ENCODE data around the gene MATN1. TPM values are rescaled to one million over a fixed set of nuclear protein-coding genes. Genes with fewer than 3 reads are reported as not detected.
"Not testable (repeated sequence)": the region's sequence is repeated elsewhere in the genome, so short reads cannot be mapped to it uniquely, and the experiment has no call there.

The MATN1 gene, protein sequence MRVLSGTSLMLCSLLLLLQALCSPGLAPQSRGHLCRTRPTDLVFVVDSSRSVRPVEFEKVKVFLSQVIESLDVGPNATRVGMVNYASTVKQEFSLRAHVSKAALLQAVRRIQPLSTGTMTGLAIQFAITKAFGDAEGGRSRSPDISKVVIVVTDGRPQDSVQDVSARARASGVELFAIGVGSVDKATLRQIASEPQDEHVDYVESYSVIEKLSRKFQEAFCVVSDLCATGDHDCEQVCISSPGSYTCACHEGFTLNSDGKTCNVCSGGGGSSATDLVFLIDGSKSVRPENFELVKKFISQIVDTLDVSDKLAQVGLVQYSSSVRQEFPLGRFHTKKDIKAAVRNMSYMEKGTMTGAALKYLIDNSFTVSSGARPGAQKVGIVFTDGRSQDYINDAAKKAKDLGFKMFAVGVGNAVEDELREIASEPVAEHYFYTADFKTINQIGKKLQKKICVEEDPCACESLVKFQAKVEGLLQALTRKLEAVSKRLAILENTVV
- total RNA-seq, result 1 to 10 TPM in 1 of 2 donors, under 1 TPM in 1; 0.31 to 1.1 TPM

DNA sequence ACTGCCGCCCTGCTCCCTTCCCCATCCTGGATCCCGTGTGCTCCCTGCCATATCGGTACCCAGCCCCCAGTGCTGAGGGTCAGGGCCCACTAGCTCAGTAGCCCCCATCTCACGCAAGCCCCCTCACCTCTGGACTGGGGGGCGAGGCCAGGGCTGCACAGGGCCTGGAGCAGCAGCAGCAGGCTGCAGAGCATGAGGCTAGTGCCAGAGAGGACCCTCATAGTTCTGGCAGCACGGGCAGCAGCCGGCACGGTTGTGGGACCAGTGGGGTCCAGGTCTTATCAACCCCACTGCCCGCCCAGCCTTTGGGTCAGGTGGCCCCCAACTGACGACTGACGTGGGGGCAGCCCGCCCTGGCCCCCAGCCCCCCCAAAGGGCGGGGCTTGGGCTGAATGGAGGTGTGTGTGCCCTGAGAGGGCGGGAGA lies at the start of gene MATN1:
TSS of gene MATN1 (minus strand) at position 255 of the 425 bp plus-strand sequence. CDS start at position 221, 34 bp downstream.
- Mint-ChIP-seq H3K4me3 (no peak within 1 kb of the TSS), H3K9me3 (no peaks in the 10 kb centered on the region), H3K36me3 (no peaks in the 10 kb centered on the region)

DNA sequence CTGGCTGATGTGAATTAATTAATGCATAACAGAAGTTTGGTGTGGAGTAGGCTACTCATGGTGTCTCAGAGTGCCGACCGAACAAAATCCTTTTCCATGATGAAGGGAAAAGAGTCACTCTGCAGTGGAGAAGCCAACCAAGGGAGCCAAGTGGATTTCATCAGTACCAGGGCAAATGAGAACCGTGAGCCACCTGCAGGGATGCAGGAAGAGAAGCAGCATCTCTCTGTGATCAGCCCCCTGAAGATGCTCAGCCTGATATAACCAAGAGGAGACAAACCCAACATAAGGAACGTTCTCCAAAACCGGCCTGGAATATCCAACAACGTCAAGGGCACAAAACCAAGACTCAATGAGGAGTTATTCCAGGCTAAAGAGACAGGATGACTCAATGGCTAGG lies 47.6 kb upstream of the MATN1 start:
- Mint-ChIP-seq H3K9me3 (no peaks in the 10 kb centered on the region), H3K4me1 (ENCODE audit: low read depth in 2 of 2) (peaks cover 0 to 6% of the 10 kb centered on the region in 2 donors), H3K27me3 (no peaks in the 10 kb centered on the region), H3K27ac (no peak overlapping the region), H3K36me3 (no peaks in the 10 kb centered on the region), H3K4me3 (no peak overlapping the region)
- no peak for ATAC-seq
- DNase-seq (ENCODE audit: low spot score), result no peak

More for the DNA sequence above, at the start of gene MATN1:
- Mint-ChIP-seq H3K27ac (peak within 1 kb of the TSS in 1 of 2 donors; percentile 36), H3K27me3 (no peaks in the 10 kb centered on the region), H3K4me1 (ENCODE audit: low read depth in 2 of 2) (peaks cover 4 to 19% of the 10 kb centered on the region in 2 donors)
- DNase-seq (ENCODE audit: low spot score), result no peak
- ATAC-seq, result no peak

DNA sequence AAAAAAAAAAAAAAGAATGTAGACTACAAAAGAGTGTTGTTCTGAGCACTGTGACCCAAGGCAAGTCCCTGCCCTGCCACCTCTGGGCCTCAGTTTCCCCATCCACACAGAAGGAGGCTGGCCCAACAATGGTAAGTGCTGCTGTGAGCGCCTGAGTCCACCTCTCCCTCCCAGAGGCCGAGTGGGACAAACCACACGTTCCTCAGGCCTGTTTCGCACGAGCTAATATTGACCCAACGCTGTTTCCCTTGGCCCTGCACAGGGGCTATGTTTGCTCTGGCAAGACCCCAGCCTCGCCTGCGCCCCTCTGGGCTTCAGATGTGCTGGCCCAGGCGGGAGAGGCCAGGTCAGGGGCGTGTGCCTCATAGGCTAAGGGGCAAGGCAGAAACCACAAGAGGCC lies 46.8 kb upstream of the MATN1 start:
- H3K27me3 Mint-ChIP-seq, result no peaks in the 10 kb centered on the region

DNA sequence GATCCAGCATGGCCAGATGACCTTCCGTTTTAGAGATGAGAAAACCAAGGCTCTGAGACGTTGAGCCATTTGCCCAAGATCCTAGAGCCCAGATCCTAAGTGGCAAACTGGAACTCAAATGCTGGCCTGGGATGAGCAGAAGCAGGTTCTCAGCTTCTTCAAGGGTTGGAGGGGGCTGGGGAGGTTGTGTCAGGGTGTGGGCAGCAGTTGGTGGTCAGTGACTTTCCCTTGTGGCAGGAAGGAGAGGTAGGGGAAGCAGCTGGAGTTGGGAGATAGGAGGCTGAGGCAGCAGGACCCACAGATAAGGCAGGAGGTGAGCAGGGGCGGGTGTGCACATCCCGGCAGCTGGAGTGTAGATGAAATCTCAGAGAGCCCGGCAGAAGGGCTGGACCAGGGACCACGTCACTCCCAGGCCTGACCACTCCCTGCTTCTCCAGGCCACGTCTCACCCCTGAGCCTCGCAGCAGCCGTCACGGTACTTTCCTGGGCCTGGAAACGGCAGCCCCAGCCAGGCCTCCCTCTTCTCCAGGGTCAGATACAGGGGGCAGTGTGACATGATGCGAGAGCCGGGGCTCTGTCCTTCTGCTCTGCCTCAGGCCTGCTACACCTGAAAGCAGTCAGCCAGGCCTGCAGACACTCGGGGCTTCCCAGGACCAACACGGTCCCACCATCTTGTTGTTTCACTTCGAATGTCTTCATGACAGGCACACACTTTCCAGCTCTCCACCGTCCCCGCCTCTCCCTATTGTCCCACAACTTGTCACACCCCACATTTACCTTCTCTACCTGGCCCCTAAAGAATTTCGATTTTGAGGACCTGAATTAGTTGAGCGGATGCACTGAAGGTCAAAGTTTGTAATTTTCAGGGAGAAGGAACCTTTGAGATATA lies 45.7 kb upstream of the MATN1 start:
- no peaks in the 10 kb centered on the region for H3K9me3 Mint-ChIP-seq
- DNase-seq (ENCODE audit: low spot score) (no peak), ATAC-seq (peak in 1 of 2 donors; percentile 68)
- H3K27me3 Mint-ChIP-seq, result no peaks in the 10 kb centered on the region
- H3K4me3 Mint-ChIP-seq, result no peak overlapping the region
- peak overlapping the region in 1 of 2 donors; percentile 13 for H3K27ac Mint-ChIP-seq
- no peaks in the 10 kb centered on the region for H3K36me3 Mint-ChIP-seq
- H3K4me1 Mint-ChIP-seq (ENCODE audit: low read depth in 2 of 2), result peaks cover 0 to 6% of the 10 kb centered on the region in 2 donors

More for the DNA sequence above, 46.8 kb upstream of the MATN1 start:
- no peaks in the 10 kb centered on the region for H3K9me3 Mint-ChIP-seq
- H3K27ac Mint-ChIP-seq, result no peak overlapping the region
- H3K4me3 Mint-ChIP-seq, result no peak overlapping the region
- no peak for ATAC-seq
- H3K36me3 Mint-ChIP-seq, result no peaks in the 10 kb centered on the region
- DNase-seq (ENCODE audit: low spot score), result no peak
- peaks cover 0 to 6% of the 10 kb centered on the region in 2 donors for H3K4me1 Mint-ChIP-seq (ENCODE audit: low read depth in 2 of 2)

DNA sequence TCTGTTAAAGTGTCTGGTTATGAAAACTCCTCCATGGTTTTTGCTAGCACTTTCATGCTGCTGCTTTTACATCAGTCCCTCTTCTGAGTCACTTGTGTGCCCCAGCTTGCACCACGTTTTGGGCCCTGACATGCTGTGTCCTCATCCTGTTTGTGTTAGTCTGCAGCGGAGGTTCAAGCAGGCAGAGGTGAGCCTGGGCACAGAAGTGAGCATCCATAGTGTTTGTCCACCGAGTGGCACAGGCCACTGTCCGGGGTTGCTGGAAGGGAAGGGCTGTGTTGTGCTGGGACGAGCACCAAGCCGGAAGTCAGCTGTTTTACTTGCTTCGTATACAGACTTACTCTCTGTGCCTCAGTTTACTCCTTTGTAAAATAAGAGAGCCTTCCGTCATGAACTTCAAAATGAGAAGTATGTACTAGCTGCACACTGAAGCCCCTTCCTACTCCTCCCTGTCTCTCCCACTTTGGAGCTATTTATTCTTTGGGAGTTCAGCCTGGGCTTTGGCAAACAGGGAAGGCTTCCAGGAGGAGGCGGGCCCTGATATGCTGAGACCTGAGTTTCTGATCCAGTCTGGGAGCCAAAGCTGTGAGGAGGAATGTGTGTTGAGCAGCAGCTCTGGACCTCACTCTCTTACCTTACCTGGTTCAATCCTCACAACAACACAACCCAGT lies 44.9 kb upstream of the MATN1 start:
- H3K4me1 Mint-ChIP-seq (ENCODE audit: low read depth in 2 of 2), result peaks cover 0 to 6% of the 10 kb centered on the region in 2 donors
- no peaks in the 10 kb centered on the region for H3K9me3 Mint-ChIP-seq
- no peaks in the 10 kb centered on the region for H3K36me3 Mint-ChIP-seq
- no peak for ATAC-seq
- H3K27me3 Mint-ChIP-seq, result no peaks in the 10 kb centered on the region
- peak overlapping the region in 1 of 2 donors; percentile 13 for H3K27ac Mint-ChIP-seq
- H3K4me3 Mint-ChIP-seq, result no peak overlapping the region
- no peak for DNase-seq (ENCODE audit: low spot score)

DNA sequence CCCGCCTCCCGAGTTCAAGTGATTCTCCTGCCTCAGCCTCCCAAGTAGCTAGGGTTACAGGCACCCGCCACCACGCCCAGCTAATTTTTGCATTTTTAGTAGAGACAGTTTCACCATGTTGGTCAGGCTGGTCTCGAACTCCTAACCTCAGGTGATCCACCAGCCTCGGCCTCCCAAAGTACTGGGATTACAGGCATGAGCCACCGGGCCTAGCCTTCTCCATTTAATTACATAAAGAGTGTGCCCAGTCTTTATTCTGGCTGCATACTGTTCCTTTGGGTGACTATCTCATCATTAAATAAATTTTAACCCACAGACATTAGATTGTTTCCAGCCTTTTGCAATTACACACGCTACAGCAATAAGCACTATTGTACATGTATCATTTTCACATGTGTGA lies 43.6 kb upstream of the MATN1 start:
- H3K27ac Mint-ChIP-seq, result not testable (repeated sequence)
- peaks cover 8 to 11% of the 10 kb centered on the region in 2 donors for H3K4me1 Mint-ChIP-seq (ENCODE audit: low read depth in 2 of 2)

DNA sequence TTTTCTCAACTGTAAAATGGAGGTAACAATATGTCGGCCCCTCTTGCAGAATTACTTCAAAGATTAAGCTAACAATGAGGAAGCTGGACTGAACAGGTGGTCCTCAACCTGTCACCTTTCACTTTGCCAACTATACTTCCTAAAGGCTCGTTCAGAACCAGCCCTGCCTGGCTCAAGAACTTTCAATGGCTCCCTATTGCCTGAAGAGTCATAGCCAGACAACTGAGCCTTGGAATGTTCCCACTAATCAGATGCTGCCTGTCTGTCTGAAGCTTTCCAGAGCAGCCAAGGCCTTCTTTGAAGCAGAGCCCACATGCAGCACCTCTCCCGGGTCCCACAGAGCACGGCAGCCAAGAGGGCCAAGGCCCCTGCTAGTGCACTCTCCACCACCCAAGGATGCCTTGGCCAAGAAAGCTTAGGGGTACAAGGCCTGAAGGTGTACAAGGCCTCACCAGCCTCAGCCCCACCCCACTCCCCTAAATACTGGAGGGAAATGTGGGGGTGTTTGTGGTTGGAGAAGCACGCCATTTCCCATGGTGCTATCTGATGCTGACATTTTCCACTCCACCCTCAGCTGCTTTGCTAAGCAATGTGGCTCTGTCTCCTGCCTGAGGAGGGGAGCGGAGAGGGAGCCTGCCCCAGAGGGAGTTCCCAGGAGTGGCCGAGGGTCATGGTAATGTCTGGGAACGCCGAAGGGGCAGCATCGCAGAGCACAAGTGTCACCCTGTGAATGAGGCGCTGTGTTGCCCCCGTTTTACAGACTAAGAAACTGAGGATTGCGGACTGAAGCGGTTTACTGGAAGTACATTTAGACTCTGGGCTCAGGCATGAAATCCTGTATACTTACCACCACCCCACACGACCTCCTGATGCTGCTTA lies 42.4 kb upstream of the MATN1 start:
- Mint-ChIP-seq H3K36me3 (no peaks in the 10 kb centered on the region), H3K4me3 (no peak overlapping the region), H3K27ac (no peak overlapping the region), H3K9me3 (no peaks in the 10 kb centered on the region), H3K27me3 (no peaks in the 10 kb centered on the region), H3K4me1 (ENCODE audit: low read depth in 2 of 2) (peaks cover 8 to 14% of the 10 kb centered on the region in 2 donors)
- DNase-seq (ENCODE audit: low spot score), result no peak
- ATAC-seq, result no peak

More for the DNA sequence above, 43.6 kb upstream of the MATN1 start:
- not testable (repeated sequence) for H3K4me3 Mint-ChIP-seq; ATAC-seq; H3K36me3 Mint-ChIP-seq; DNase-seq (ENCODE audit: low spot score); H3K27me3 Mint-ChIP-seq; H3K9me3 Mint-ChIP-seq

DNA sequence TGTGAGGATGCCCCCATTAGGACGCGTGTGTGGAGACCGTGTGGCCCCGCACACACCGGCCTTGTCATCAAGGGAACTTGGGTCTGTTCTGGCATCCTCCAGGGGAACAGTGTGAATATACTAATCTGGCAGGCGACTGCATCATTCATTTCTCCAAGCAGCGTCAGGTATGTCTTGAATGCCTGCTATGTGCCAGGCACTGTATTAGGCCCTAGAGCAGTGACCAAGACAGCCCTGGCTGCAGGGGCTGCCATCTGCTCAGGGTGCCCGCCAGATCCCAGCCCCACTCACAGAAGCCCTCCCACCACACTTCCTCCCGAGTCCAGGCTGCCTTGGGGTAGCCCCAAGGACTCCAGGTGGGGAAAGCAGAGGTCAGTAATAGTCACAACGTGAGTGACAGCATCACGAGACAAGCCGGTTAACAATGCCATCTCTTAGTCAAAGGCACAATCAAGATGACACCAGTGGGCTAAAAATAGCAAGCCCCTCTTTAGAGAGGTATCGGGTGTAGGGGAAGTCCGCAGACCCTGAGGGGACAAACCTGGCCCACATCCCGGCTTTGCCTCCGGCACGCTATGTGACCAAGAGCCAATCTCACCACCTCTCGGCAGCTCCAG lies 41.7 kb upstream of the MATN1 start:
- H3K27me3 Mint-ChIP-seq, result no peaks in the 10 kb centered on the region
- no peak for DNase-seq (ENCODE audit: low spot score)
- H3K27ac Mint-ChIP-seq, result no peak overlapping the region
- peaks cover 10 to 18% of the 10 kb centered on the region in 2 donors for H3K4me1 Mint-ChIP-seq (ENCODE audit: low read depth in 2 of 2)
- H3K9me3 Mint-ChIP-seq, result no peaks in the 10 kb centered on the region
- no peak for ATAC-seq
- H3K4me3 Mint-ChIP-seq, result no peak overlapping the region
- no peaks in the 10 kb centered on the region for H3K36me3 Mint-ChIP-seq

DNA sequence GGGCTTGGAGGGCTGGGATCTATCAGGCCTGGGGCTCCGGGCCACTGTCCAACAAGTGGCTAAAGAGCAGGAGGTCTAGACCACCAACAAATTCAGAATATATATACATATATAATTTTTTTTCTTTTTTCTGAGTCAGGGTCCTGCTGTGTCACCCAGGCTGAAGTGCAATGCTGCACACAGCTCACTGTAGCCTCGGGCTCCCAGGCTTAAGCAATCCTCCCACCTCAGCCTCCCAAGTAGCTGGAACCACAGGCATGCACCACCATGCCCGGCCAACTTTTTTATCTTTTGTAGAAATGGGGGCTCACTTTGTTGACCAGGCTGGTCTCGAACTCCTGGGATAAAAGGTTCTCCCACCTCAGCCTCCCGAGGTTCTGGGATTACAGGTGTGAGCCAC lies 41.0 kb upstream of the MATN1 start:
- peaks cover 16 to 22% of the 10 kb centered on the region in 2 donors for H3K4me1 Mint-ChIP-seq (ENCODE audit: low read depth in 2 of 2)
- no peaks in the 10 kb centered on the region for H3K36me3 Mint-ChIP-seq
- ATAC-seq, result no peak

DNA sequence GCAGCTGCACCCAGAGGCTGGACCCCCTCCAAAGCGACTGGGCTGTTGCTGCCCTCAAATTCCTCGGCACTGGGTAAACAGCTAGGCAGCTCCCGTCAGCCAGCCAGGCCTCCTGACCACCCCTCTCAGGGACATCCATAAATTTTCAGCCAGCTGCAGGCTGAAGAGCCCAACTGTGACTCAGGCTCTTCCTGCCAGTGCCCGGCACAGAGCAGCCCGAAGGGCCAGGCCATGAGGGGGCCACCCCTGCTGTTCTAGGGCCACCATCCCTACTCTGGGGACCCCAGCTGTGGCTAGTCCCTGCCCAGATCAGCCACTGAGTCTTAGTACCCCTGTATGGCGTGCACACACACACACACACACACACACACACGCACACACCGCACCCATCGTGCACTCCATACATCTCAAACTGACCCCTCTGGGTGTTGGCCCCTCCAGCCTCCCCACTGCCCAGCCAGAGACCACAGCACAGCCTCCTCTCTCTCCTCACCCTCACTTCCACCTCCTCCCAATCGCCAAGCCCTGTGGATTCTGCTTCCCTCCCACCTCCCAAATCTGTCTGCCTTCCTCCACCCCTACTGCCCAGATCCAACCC lies 40.4 kb upstream of the MATN1 start:
- no peak for ATAC-seq
- H3K27ac Mint-ChIP-seq, result peak overlapping the region in 1 of 2 donors; percentile 59
- no peak overlapping the region for H3K4me3 Mint-ChIP-seq
- no peaks in the 10 kb centered on the region for H3K36me3 Mint-ChIP-seq
- no peaks in the 10 kb centered on the region for H3K9me3 Mint-ChIP-seq
- H3K27me3 Mint-ChIP-seq, result no peaks in the 10 kb centered on the region
- no peak for DNase-seq (ENCODE audit: low spot score)
- peaks cover 22 to 23% of the 10 kb centered on the region in 2 donors for H3K4me1 Mint-ChIP-seq (ENCODE audit: low read depth in 2 of 2)

More for the DNA sequence above, 41.0 kb upstream of the MATN1 start:
- Mint-ChIP-seq H3K9me3 (no peaks in the 10 kb centered on the region), H3K27ac (no peak overlapping the region), H3K4me3 (no peak overlapping the region), H3K27me3 (no peaks in the 10 kb centered on the region)
- no peak for DNase-seq (ENCODE audit: low spot score)

DNA sequence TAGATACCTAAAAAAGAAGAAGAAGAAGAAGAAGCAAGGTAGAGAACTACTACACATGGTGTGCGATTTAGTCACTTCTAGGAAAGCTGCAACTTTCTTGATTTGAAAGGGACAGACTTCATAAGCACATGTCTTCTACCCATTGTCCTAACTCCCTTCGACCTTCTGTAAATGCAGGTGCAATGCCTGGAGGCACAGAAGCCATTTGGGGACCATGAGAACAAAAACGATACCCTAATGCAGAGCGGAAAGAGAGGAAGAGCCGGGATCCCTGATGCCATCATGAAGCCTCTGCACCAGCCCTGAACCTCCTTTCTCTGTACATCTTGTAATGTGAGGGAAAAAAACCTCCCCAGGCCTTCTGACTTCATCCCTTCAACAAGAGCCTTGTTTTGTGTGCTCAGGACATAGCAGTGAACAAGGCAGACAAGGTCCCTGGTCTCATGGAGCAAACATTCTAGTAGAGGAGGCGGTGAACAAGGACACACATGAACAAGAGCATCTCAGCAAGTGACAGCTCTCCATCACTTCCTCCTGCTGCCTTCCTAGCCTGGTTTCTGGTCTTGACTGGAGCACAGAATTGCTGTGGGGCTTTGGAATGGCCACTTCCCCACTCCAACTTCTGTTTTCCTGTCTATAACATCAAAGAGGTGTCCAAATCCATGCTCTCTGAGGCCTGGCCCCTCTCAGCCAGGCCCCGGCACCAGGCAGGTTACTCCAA lies 39.7 kb upstream of the MATN1 start:
- no peaks in the 10 kb centered on the region for H3K27me3 Mint-ChIP-seq
- no peak for DNase-seq (ENCODE audit: low spot score)
- no peaks in the 10 kb centered on the region for H3K9me3 Mint-ChIP-seq
- H3K27ac Mint-ChIP-seq, result peak overlapping the region; percentile 9 to 59
- H3K36me3 Mint-ChIP-seq, result no peaks in the 10 kb centered on the region
- H3K4me3 Mint-ChIP-seq, result no peak overlapping the region
- ATAC-seq, result no peak
- H3K4me1 Mint-ChIP-seq (ENCODE audit: low read depth in 2 of 2), result peaks cover 28 to 29% of the 10 kb centered on the region in 2 donors

All from natural killer cell treated with Interleukin-12 subunit alpha and Interleukin-12 subunit beta and Interleukin-15 and Interleukin-18, amount 100 ng/mL, for 72 hours (primary cell).